HG03108 (cell line): ENCODE data around the gene TAAR6.
"Not testable (repeated sequence)": the region's sequence is repeated elsewhere in the genome, so short reads cannot be mapped to it uniquely, and the experiment has no call there.

ENCODE experiments used
- ATAC-seq: cut with Tn5 transposase; IDR thresholded peaks from one replicate; pipeline ENCODE4 v1.9.1; 2021; ENCODE audit warnings: moderate library complexity; ENCODE audit not compliant: unreplicated experiment

The TAAR6 gene

DNA sequence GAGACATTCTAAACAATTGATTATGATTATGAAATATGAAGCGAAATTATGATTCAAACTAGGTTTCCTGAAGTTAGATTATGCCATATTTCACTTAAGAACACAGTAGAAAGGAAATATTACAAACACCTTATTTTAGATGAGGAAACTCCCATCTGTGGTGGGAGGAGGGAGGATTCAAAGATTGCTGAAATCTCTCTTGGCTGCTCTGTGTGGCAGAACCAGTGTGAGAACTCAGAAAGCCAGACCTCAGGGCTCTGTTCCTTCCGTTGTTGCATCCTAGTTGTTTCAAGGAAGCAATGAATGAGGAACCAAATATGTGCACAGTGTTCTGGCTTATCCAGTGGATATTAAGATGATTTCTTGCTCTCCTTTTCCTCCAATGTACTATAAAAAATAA, 17.3 kb downstream of the TAAR6 start:
- ATAC-seq: no peak

DNA sequence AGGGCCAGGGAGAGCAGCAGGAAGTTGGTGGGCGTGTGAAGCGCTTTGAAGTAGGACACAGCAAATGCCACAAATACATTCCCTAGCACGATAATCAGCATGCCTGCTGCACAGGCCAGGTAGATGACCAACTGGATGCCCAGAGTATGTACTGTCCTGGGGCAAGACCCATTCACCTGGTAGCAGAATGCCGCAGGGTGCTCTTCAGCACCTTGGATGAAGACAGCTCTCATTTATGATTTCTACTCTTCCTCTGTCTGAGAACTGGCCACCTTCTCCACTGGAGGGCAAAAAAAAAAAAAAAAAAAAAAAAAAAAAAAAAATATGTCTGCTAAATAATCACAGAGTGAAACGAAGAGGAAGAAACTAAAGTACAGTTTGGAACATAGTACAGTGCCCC, 19.3 kb downstream of the TAAR6 start, which contains the start of gene TAAR5:
TAAR5 (minus strand) TSS at position 288 of the 400 bp plus-strand sequence; CDS start at position 233, 55 bp downstream.
- no peak for ATAC-seq

DNA sequence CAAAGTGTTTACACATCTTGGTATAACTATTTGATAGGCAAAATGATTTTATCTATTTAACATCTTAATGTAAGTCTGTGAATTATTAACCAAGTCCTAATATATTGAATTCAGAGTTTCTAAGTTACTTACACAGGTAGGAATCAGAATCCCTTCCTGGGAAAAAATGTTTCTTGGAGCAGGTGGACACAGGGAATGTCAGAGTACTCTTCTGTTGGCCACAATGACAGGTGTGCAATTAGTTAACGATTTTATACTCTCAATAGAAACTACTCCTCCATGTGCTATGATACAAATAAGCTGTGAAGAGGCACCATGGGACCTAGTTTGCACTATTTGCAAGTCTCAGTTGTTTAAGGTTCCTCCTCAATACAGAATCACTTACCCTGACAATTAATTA, 20.2 kb downstream of the TAAR6 start:
- no peak for ATAC-seq

DNA sequence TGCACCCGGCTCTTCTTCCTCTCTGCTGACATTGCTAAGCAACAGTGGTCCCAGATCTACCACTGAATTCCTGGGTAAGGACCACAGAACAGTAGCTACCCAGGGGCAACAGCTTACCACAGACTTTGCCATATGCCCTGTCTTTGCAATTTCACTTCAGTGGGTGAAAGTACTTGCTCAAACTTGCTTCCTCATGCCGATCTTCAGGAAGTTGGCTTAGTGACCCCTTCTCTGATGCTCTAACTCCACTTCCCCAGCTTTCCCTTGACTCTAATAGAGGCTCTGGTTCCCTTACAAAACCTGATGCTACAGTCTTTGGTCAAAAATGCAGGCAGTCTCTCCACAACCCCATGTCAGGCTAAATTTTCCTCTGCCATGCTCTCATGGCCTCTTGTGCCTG, 22.7 kb downstream of the TAAR6 start:
- ATAC-seq: no peak

DNA sequence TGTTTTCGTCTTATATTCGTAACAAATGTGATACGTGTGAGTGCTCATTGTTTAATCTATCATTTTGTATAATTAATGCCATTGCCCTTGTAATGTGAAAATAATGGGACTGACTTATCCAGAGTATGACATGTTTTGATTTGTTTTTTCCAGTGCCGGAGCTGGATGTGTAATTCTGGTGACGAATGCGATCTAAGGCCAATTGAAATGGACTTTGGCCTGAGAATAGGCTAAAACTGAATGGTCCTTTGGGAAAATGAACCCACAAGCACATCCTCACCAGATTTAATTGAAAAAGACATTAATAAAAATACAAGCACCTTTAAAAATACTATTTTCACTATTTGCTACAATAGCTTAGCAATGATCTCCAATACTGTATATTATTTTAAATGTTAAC, 26.1 kb downstream of the TAAR6 start:
- no peak for ATAC-seq

DNA sequence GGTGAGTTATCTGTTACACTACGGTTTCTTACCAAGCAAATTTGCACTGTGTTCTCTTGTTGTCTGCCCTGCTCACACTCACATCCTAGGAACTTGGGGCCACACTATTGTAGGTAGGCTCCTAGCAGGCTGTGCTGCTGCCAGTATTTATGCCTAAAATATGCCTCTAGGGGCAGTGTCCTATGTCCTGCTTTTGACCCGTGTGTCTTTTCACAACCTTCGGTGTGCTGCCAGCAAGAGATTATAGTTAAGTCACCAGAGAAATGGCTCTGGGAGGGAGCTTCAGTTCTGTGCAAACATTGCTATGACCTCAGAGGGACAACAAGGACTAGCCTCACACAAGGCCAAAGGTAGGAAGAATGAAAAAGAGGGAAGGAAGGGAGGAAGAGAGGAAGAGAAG, 28.4 kb downstream of the TAAR6 start:
- ATAC-seq: peak; percentile 82

DNA sequence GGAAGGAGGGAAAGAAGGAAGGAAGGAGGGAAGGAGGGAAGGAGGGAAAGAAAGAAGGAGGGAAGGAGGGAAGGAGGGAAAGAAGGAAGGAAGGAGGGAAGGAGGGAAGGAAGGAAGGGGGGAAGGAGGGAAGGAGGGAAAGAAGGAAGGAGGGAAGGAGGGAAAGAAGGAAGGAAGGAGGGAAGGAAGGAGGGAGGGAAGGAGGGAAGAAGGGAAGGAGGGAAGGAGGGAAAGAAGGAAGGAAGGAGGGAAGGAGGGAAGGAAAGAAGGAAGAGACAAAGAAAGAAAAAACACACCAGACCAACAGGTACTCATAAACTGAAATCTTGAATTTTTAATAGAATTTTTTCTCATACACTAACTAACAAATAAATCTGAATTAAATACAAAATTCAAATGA, 30.8 kb downstream of the TAAR6 start:
- ATAC-seq: not testable (repeated sequence)

DNA sequence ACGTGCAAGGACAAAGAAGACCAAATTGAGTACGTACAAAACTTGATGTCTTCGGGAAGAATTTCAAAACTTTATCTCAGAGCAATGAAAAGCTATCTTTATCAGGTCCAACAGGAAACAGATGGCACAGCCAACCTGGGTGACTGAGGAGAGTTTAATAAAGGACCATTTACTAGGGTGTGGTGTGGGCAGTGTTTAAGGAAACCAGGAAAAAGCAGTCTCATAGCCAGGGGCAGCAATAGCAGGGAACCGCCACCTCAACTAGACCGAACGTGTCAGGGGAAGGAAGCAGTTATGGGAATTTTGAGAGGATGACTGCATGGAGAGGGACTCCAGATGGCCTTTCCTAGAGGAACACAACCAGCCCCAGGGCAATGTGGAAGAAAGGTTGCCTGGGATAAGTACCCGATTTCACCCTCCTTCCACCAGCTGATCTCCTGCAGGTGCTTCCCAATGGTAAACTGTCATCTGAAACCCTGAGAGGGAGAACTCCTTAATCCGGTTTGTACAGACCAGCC, 34.6 kb downstream of the TAAR6 start:
- ATAC-seq: no peak

DNA sequence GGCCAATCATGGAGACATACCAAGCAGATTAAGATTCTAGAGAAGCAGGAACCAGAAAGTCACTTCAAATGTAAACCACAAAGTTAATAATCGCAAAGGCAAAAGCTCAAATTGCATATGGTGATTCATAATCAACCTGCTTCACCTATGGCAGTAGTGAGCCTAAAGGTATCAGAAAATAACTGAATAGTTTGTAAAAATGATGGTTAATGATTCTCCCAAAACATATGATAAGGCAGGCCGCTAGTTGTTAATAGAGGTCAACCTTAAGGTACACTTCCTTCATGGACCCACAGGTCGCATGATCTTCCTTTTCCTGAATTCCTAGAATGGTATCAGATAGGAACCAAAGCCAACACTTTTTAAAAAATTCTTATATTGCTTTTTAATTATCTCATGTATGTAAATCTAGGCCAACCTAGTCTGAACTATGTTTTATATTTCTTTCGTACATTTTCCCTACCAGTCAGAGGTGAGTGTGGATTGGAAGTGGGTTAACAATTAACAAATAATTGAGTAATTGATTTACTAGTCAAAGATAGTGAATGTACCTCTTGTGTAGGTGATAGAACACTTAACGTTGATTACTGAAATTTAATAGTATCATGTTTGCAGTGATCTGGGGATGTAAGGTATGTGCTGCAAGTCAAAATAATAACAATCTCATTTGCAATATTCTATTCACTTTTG, 37.6 kb downstream of the TAAR6 start:
- ATAC-seq: no peak

DNA sequence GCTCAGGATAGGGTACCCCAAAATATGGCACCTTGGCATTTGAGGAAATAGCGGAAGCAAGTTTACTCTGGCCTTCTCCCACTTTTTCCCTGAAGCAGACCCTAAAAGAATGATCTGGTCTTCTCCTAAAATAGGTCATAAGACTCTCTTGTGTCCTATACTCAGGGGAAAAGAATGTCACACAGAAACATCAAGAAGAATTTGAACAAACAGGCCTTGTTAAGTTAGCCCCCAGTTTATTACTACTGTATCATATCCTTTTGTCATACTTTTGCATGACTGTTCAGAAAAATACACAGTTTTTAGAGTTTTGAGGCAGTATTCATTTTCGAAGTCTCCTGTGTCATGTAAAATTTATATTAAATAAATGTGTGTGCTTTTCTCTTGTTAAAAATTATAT, 41.5 kb downstream of the TAAR6 start:
- no peak for ATAC-seq

DNA sequence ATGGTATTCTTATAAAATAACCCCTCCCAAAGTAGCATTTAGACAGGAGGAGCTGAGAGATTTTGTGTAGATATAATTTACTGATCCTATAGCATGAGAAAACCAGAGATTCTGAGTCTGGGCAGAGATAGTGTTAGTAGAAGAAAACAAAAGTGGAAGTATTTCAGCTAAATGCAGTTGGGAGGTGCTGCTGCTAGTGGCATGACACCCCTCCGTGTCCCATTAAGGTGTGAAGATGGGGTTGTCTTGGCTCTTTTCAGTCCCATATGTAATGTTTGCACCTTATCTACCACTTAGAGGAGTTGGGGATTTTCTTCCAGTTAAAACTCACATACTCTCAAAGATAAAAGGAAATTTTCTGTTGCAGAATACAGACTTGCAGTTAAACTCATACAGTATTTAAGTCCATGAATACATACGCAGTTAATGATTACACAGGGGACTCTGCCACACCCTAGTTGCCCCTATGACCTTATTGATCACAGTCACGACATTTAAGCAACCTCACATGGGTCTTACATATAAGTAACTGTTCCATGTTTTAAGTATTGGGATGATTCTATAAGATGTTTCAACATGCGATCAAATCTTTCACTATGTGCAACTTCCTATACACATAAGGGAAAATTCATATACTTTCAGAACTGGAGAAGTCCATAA, 42.5 kb downstream of the TAAR6 start:
- no peak for ATAC-seq

DNA sequence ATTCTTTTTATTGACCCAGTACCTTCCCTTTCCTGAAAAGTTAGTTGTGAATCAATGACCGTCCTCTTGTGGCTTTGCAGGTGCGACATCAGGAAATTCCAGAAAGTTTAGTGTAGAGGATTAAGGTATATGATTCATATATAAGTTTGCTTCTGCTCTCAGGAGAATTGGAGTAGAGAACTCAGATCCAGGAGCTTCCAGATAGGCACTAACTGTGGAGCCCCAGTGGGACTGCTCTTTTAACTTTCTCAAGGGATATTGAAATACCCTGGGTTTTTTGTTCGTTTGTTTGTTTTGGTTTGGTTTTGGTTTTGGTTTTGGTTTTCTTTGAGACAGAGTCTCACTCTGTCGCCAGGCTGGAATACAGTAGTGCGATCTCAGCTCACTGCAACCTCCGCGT, 44.4 kb downstream of the TAAR6 start:
- peak; percentile 51 for ATAC-seq

DNA sequence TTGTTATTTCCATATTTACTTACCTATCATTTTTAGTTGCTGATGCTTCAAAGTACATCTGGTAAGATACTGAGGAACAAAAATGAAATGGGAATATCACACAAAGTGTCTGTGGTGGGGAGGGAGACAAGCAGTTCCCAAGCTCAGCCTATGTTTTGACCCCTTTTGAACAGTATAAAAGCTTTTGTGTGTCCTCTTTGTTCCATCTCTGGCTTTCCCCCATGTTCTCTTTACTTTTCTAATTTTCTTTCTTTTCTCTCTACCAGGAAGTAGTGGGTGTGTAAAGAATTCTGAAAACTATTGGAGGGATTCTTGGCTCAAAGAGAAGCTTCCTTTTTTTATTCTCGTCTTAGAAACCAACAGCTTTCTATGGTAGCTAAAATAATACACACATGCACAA, 46.6 kb downstream of the TAAR6 start:
- no peak for ATAC-seq
